Amniotic stem cell (primary cell): Measurements from ENCODE around the gene NME5.
A peak's percentile ranks its signal among the peaks of the same experiment; 100 is the strongest.
"Not testable (repeated sequence)": the region's sequence is repeated elsewhere in the genome, so short reads cannot be mapped to it uniquely, and the experiment has no call there.

ENCODE experiments used
- DNase-seq: peaks from one replicate; lab custom pipeline; 2025; lab: John Stamatoyannopoulos, UW

Gene NME5

GRCh38 chr5:138077064-138077696 is 62.0 kb downstream of the NME5 start:
- peak; percentile 43 for DNase-seq

- DNase-seq: not testable (repeated sequence)
Measured at GRCh38 chr5:138070026-138070425, 69.2 kb downstream of the NME5 start.

- peak; percentile 41 for DNase-seq
Measured at GRCh38 chr5:138068742-138069600, 70.3 kb downstream of the NME5 start.

- no peak for DNase-seq
Measured at GRCh38 chr5:138067945-138068344, 71.3 kb downstream of the NME5 start.
